CD4-positive, alpha-beta T cell (primary cell): ENCODE results near the gene IFNL2. TPM values are rescaled to one million over a fixed set of nuclear protein-coding genes. Genes with fewer than 3 reads are reported as not detected.

Experiments used
- ATAC-seq: fragments of 200-7000 bp; cut with Tn5 transposase; one replicate; pipeline ENCODE4 v1.10.0; 2022; ENCODE audit warnings: mild to moderate bottlenecking; ENCODE audit not compliant: poor library complexity
- CTCF ChIA-PET: fragments of 350-600 bp; sonication (Branson Sonifier 250); formaldehyde crosslinking; loops from one replicate; lab custom pipeline; 2021; ENCODE audit warnings: antibody characterized with exemption, inconsistent platforms; lab: Charles Lee
- POLR2A ChIA-PET: fragments of 350-600 bp; sonication (Branson Sonifier 250); formaldehyde crosslinking; loops from one replicate; lab custom pipeline; 2021; ENCODE audit warnings: antibody characterized with exemption, inconsistent platforms; lab: Charles Lee
- DNase-seq, 14 experiments: peaks; one replicate each; pipeline ENCODE4 v3.0.0-alpha.2; 2013 to 2020; ENCODE audit warnings: mixed read lengths in 2 of 14
- H3K27ac ChIP-seq, 2 donors: one replicate each; pipeline versions ENCODE4 v1.5.1 to v1.7.0; 2013; ENCODE audit warnings: low read length in 2 of 2, low read depth in 1 of 2, mild to moderate bottlenecking in 1 of 2
- H3K27me3 ChIP-seq, 2 experiments: 1 replicate in 1 of 2; 2 replicates in 1 of 2; pipeline versions ENCODE4 v1.6.1 to v1.7.0; 2013; ENCODE audit warnings: low read length in 2 of 2, control low read depth in 1 of 2, mild to moderate bottlenecking in 1 of 2, moderate library complexity in 1 of 2; ENCODE audit not compliant: insufficient read depth in 2 of 2, control insufficient read depth in 1 of 2
- H3K36me3 ChIP-seq: one replicate; pipeline ENCODE4 v1.6.1; 2013; ENCODE audit warnings: low read length, control low read depth; ENCODE audit not compliant: insufficient read depth
- H3K4me1 ChIP-seq: one replicate; pipeline ENCODE4 v1.6.1; 2013; ENCODE audit warnings: low read length, control low read depth; ENCODE audit not compliant: insufficient read depth
- H3K4me3 ChIP-seq: one replicate; pipeline ENCODE4 v1.5.1; 2013; ENCODE audit warnings: mild to moderate bottlenecking, low read length, moderate library complexity
- H3K9me3 ChIP-seq, 2 experiments: 1 replicate in 1 of 2; 2 replicates in 1 of 2; pipeline versions ENCODE4 v1.6.1 to v1.7.0; 2013; ENCODE audit warnings: low read length in 2 of 2, mild to moderate bottlenecking in 2 of 2, control low read depth in 1 of 2, moderate library complexity in 1 of 2; ENCODE audit not compliant: control insufficient read depth in 1 of 2, insufficient read depth in 1 of 2
- H3K27ac Mint-ChIP-seq: one replicate; pipeline ENCODE4 v1.8.0; 2020; ENCODE audit warnings: mixed read lengths
- H3K27me3 Mint-ChIP-seq: one replicate; pipeline ENCODE4 v1.8.0; 2021; ENCODE audit warnings: mixed read lengths
- H3K36me3 Mint-ChIP-seq: one replicate; pipeline ENCODE4 v1.8.0; 2021; ENCODE audit warnings: low read depth, mixed read lengths
- H3K4me1 Mint-ChIP-seq: one replicate; pipeline ENCODE4 v1.8.0; 2021; ENCODE audit warnings: low read depth, mixed read lengths
- H3K4me3 Mint-ChIP-seq: one replicate; pipeline ENCODE4 v1.8.0; 2020; ENCODE audit warnings: mild to moderate bottlenecking, mixed read lengths
- H3K9me3 Mint-ChIP-seq: one replicate; pipeline ENCODE4 v1.8.0; 2020; ENCODE audit warnings: mixed read lengths
- CTCF ChIP-seq: fragments of 200-600 bp; IDR thresholded peaks from one replicate; pipeline ENCODE4 v1.8.0; 2022; ENCODE audit warnings: antibody characterized with exemption, mild to moderate bottlenecking
- intact Hi-C, 2 experiments: fragments of 100-400 bp; cut with DNase I in 1 of 2; cut with micrococcal nuclease in 1 of 2; formaldehyde crosslinking; loops; one replicate each; pipeline versions ENCODE4 v1.15.1 to v1.9.0; 2023 to 2025; cut with DNase I, micrococcal nuclease
- total RNA-seq, 174 experiments: library from RNA in 2 of 174; stranded (reverse) in 2 of 174; gene quantifications; one replicate each; pipeline ENCODE4 v1.2.3 and lab custom pipeline; 2021 to 2026

The IFNL2 gene
- total RNA-seq, 2 experiments from 2014 or later: not detected

GRCh38 chr19:39306075-39306474, 37.9 kb downstream of the IFNL2 start:
- Mint-ChIP-seq H3K4me1 (no peaks in the 10 kb centered on the region), H3K36me3 (peaks cover 31% of the 10 kb centered on the region), H3K27ac (no peak overlapping the region), H3K27me3 (no peaks in the 10 kb centered on the region), H3K9me3 (no peaks in the 10 kb centered on the region), H3K4me3 (no peak overlapping the region)
- DNase-seq: no peak
- Histone ChIP-seq H3K27me3 (no peaks in the 10 kb centered on the region), H3K36me3 (no peaks in the 10 kb centered on the region), H3K9me3 (no peaks in the 10 kb centered on the region), H3K4me3 (no peak overlapping the region), H3K4me1 (peaks cover 5% of the 10 kb centered on the region), H3K27ac (no peak overlapping the region)
- ATAC-seq: no peak
- ChIA-PET POLR2A (no interaction called here), CTCF (no interaction called here)
- no peak for TF ChIP-seq CTCF
- intact Hi-C loops: no loop called here

- ChIA-PET CTCF (no interaction called here), POLR2A (no interaction called here)
- Mint-ChIP-seq H3K4me3 (no peak overlapping the region), H3K36me3 (peaks cover 42% of the 10 kb centered on the region), H3K9me3 (no peaks in the 10 kb centered on the region), H3K27me3 (no peaks in the 10 kb centered on the region), H3K27ac (no peak overlapping the region), H3K4me1 (no peaks in the 10 kb centered on the region)
- DNase-seq (no peak), ATAC-seq (no peak)
- intact Hi-C loops: no loop called here
- no peaks in the 10 kb centered on the region for H3K27me3 ChIP-seq
- H3K9me3 ChIP-seq: no peaks in the 10 kb centered on the region
- TF ChIP-seq CTCF: no peak
- peaks cover 7% of the 10 kb centered on the region for H3K4me1 ChIP-seq
- no peak overlapping the region for H3K27ac ChIP-seq
- no peak overlapping the region for H3K4me3 ChIP-seq
- H3K36me3 ChIP-seq: peaks cover 7% of the 10 kb centered on the region
These were observed 39.0 kb downstream of the IFNL2 start for GRCh38 chr19:39307046-39307821.

- intact Hi-C loops: no loop called here
These were observed 39.8 kb downstream of the IFNL2 start for GRCh38 chr19:39307822-39308530.

More at GRCh38 chr19:39307822-39308530, 39.8 kb downstream of the IFNL2 start:
- peaks cover 7% of the 10 kb centered on the region for H3K4me1 ChIP-seq
- Mint-ChIP-seq H3K27me3 (no peaks in the 10 kb centered on the region), H3K36me3 (peaks cover 47% of the 10 kb centered on the region), H3K9me3 (no peaks in the 10 kb centered on the region), H3K4me1 (no peaks in the 10 kb centered on the region), H3K27ac (no peak overlapping the region), H3K4me3 (no peak overlapping the region)
- no peak for TF ChIP-seq CTCF
- H3K4me3 ChIP-seq: no peak overlapping the region
- ChIA-PET CTCF (no interaction called here), POLR2A (no interaction called here)
- H3K36me3 ChIP-seq: peaks cover 13% of the 10 kb centered on the region
- DNase-seq (no peak), ATAC-seq (no peak)
- no peaks in the 10 kb centered on the region for H3K27me3 ChIP-seq
- no peak overlapping the region for H3K27ac ChIP-seq
- H3K9me3 ChIP-seq: no peaks in the 10 kb centered on the region
